H1 (cell line): ENCODE data around the gene CST4. TPM values are rescaled to one million over a fixed set of nuclear protein-coding genes. Genes with fewer than 3 reads are reported as not detected.

Source experiments
- CTCF ChIA-PET: fragments of 300-600 bp; sonication (Branson Sonifier 250); formaldehyde crosslinking; loops from one replicate; lab custom pipeline; 2021; ENCODE audit not compliant: partially characterized antibody; lab: Charles Lee
- POLR2A ChIA-PET: fragments of 300-600 bp; sonication (Branson Sonifier 250); formaldehyde crosslinking; loops from one replicate; lab custom pipeline; 2021; ENCODE audit warnings: inconsistent platforms; ENCODE audit not compliant: partially characterized antibody; lab: Charles Lee
- DNase-seq, 2 experiments: peaks; one replicate each; pipeline versions ENCODE4 v3.0.0 to v3.0.0-alpha.2; 2010 to 2022; ENCODE audit warnings: low spot score in 2 of 2, low read depth in 1 of 2, mixed read lengths in 1 of 2
- FAIRE-seq: peaks from 2 replicates; lab custom pipeline; 2011; peaks lifted over from hg19 to GRCh38; lab: Jason Lieb, UNC
- H2AFZ ChIP-seq: 2 replicates; pipeline ENCODE4 v1.8.1; 2012; ENCODE audit warnings: low read length, inconsistent platforms
- H2AK5ac ChIP-seq: 2 replicates; pipeline ENCODE4 v1.6.1; 2013; ENCODE audit warnings: low read depth, low read length
- H2BK120ac ChIP-seq: replicated peaks from 2 replicates; pipeline ENCODE3; 2013; ENCODE audit warnings: low read depth, low read length, inconsistent platforms
- H2BK12ac ChIP-seq: 2 replicates; pipeline ENCODE4 v1.6.1; 2013; ENCODE audit warnings: low read depth, low read length
- H2BK15ac ChIP-seq: 2 replicates; pipeline ENCODE4 v1.6.1; 2013; ENCODE audit warnings: low read length
- H2BK20ac ChIP-seq: 2 replicates; pipeline ENCODE4 v1.6.1; 2013; ENCODE audit warnings: low read length
- H2BK5ac ChIP-seq: 2 replicates; pipeline ENCODE4 v1.6.1; 2013; ENCODE audit warnings: low read depth, low read length
- H3K14ac ChIP-seq: 2 replicates; pipeline ENCODE4 v1.6.1; 2013; ENCODE audit warnings: inconsistent platforms; ENCODE audit not compliant: insufficient read length
- H3K18ac ChIP-seq: 2 replicates; pipeline ENCODE4 v1.6.1; 2013; ENCODE audit warnings: low read length; ENCODE audit errors: extremely low read depth
- H3K23ac ChIP-seq: 2 replicates; pipeline ENCODE4 v1.6.1; 2013; ENCODE audit warnings: inconsistent platforms; ENCODE audit not compliant: insufficient read length
- H3K23me2 ChIP-seq: 2 replicates; pipeline ENCODE4 v1.6.1; 2013; ENCODE audit warnings: low read depth, low read length
- H3K27ac ChIP-seq: 2 replicates; pipeline ENCODE4 v1.6.1; 2011; ENCODE audit warnings: low read depth, low read length, inconsistent platforms
- H3K27me3 ChIP-seq, 4 experiments: replicated peaks in 1 of 4; 1 replicate in 1 of 4; 2 replicates in 3 of 4; pipeline versions ENCODE4 v1.6.1 to v1.8.1; 2011 to 2013; ENCODE audit warnings: low read length in 3 of 4, mild to moderate bottlenecking in 3 of 4, inconsistent platforms in 2 of 4, mixed read lengths in 2 of 4, moderate library complexity in 1 of 4; ENCODE audit not compliant: control insufficient read depth in 3 of 4, insufficient read depth in 3 of 4; ENCODE audit errors: extremely low read depth in 1 of 4
- H3K36me3 ChIP-seq, 4 experiments: 2 replicates each; pipeline versions ENCODE4 v1.6.1 to v1.8.1; 2011 to 2013; ENCODE audit warnings: mild to moderate bottlenecking in 4 of 4, low read length in 3 of 4, moderate library complexity in 2 of 4, control low read depth in 1 of 4, inconsistent platforms in 1 of 4; ENCODE audit not compliant: insufficient read depth in 4 of 4, control insufficient read depth in 2 of 4
- H3K4ac ChIP-seq: replicated peaks from 2 replicates; pipeline ENCODE3; 2013; ENCODE audit warnings: low read length, low read depth, mixed read lengths, inconsistent platforms; ENCODE audit not compliant: insufficient read length
- H3K4me1 ChIP-seq, 4 experiments: replicated peaks in 1 of 4; 1 replicate in 1 of 4; 2 replicates in 3 of 4; pipeline versions ENCODE4 v1.6.1 to v1.8.1; 2011 to 2013; ENCODE audit warnings: low read length in 3 of 4, inconsistent platforms in 2 of 4, mixed read lengths in 1 of 4; ENCODE audit not compliant: insufficient read depth in 4 of 4, control insufficient read depth in 3 of 4
- H3K4me2 ChIP-seq, 2 experiments: 2 replicates each; pipeline versions ENCODE4 v1.6.1 to v1.8.1; 2011 to 2013; ENCODE audit warnings: low read depth in 2 of 2, low read length in 2 of 2, control low read depth in 1 of 2, inconsistent platforms in 1 of 2, mild to moderate bottlenecking in 1 of 2; ENCODE audit not compliant: insufficient read depth in 1 of 2
- H3K4me3 ChIP-seq, 4 experiments: fragments of 200-600, 300-600 bp in 1 of 4; sonication (generic), shearing (Covaris generic), sonication (Bioruptor Twin) in 1 of 4; 2 replicates each; pipeline versions ENCODE4 v1.5.1 to v1.8.1; 2011 to 2016; ENCODE audit warnings: low read length in 4 of 4, low read depth in 3 of 4, control low read depth in 2 of 4, inconsistent platforms in 2 of 4, mild to moderate bottlenecking in 2 of 4, mixed read lengths in 1 of 4, moderate library complexity in 1 of 4; ENCODE audit not compliant: insufficient read depth in 2 of 4; ENCODE audit errors: extremely low read depth in 1 of 4
- H3K56ac ChIP-seq: replicated peaks from 2 replicates; pipeline ENCODE3; 2013; ENCODE audit warnings: low read depth, mild to moderate bottlenecking, mixed read lengths, low read length, inconsistent platforms; ENCODE audit not compliant: insufficient read length
- H3K79me1 ChIP-seq: 2 replicates; pipeline ENCODE4 v1.6.1; 2013; ENCODE audit warnings: low read depth, low read length, control low read depth
- H3K79me2 ChIP-seq, 2 experiments: 2 replicates each; pipeline versions ENCODE4 v1.6.1 to v1.8.1; 2012 to 2013; ENCODE audit warnings: low read length in 2 of 2, mild to moderate bottlenecking in 2 of 2, inconsistent platforms in 1 of 2; ENCODE audit not compliant: insufficient read depth in 2 of 2, control insufficient read depth in 1 of 2
- H3K9ac ChIP-seq, 4 experiments: replicated peaks in 1 of 4; 1 replicate in 1 of 4; 2 replicates in 3 of 4; pipeline versions ENCODE4 v1.6.1 to v1.8.1; 2011 to 2013; ENCODE audit warnings: low read depth in 3 of 4, low read length in 3 of 4, control low read depth in 2 of 4, mild to moderate bottlenecking in 2 of 4, moderate library complexity in 2 of 4, inconsistent platforms in 1 of 4; ENCODE audit errors: extremely low read depth in 1 of 4
- H3K9me3 ChIP-seq, 2 experiments: 2 replicates each; pipeline versions ENCODE4 v1.6.1 to v1.8.1; 2012 to 2013; ENCODE audit warnings: mild to moderate bottlenecking in 2 of 2, moderate library complexity in 2 of 2, control low read depth in 1 of 2, inconsistent platforms in 1 of 2, low read depth in 1 of 2, low read length in 1 of 2, mixed read lengths in 1 of 2; ENCODE audit not compliant: insufficient read depth in 2 of 2
- H4K20me1 ChIP-seq, 2 experiments: replicated peaks in 1 of 2; 2 replicates each; pipeline versions ENCODE3 to v1.8.1; 2011 to 2013; ENCODE audit warnings: inconsistent platforms in 2 of 2, low read length in 2 of 2, mild to moderate bottlenecking in 1 of 2; ENCODE audit not compliant: insufficient read depth in 2 of 2, control insufficient read depth in 1 of 2
- H4K5ac ChIP-seq: 2 replicates; pipeline ENCODE4 v1.6.1; 2013; ENCODE audit warnings: low read length, low read depth, mixed read lengths, inconsistent platforms; ENCODE audit not compliant: insufficient read length
- H4K8ac ChIP-seq: 2 replicates; pipeline ENCODE4 v1.8.0; 2013; ENCODE audit warnings: mild to moderate bottlenecking, moderate library complexity, low read length, inconsistent platforms; ENCODE audit not compliant: insufficient read depth; ENCODE audit errors: extremely low read depth
- H4K91ac ChIP-seq: replicated peaks from 2 replicates; pipeline ENCODE3; 2013; ENCODE audit warnings: low read length, mixed read lengths, inconsistent platforms; ENCODE audit not compliant: insufficient read length
- EGR1 ChIP-seq: IDR thresholded peaks from 2 replicates; pipeline ENCODE4 v1.6.1; 2011; ENCODE audit warnings: low read depth, low read length, borderline replicate concordance
- SRF ChIP-seq: IDR thresholded peaks from 2 replicates; pipeline ENCODE4 v1.6.1; 2011; ENCODE audit warnings: mild to moderate bottlenecking, low read depth, low read length, moderate library complexity
- YY1 ChIP-seq: IDR thresholded peaks from 2 replicates; pipeline ENCODE4 v1.6.1; 2011; ENCODE audit warnings: low read depth, mild to moderate bottlenecking, low read length
- WGBS, 2 experiments: shearing (Covaris generic) in 1 of 2; methylation state at CpG; one replicate each; pipeline versions ENCODE4 v1.1.6 to v1.1.7; 2013 to 2015; ENCODE audit warnings: low lambda C conversion rate in 2 of 2, mixed read lengths in 2 of 2, inconsistent platforms in 1 of 2, low coverage in 1 of 2, missing lambda C conversion rate in 1 of 2; ENCODE audit not compliant: insufficient replicate concordance in 2 of 2, insufficient coverage in 1 of 2, insufficient read length in 1 of 2; ENCODE audit errors: extremely low coverage in 1 of 2, missing lambda C conversion rate in 1 of 2; 5-methylcytosine and 5-hydroxymethylcytosine counted together
- polyA plus RNA-seq, 7 experiments: library from polyadenylated mRNA; depleted of rRNA in 3 of 7; stranded (reverse) in 5 of 7; unstranded in 2 of 7; fragments of >200 nt in 5 of 7; fragments of 200-250 nt in 2 of 7; gene quantifications; 1 replicate in 5 of 7; 2 replicates in 1 of 7; 4 replicates in 1 of 7; pipeline versions ENCODE4 v1.2.1 to v1.2.3, GENCODE V29; 2011 to 2013; ENCODE audit warnings: missing spikeins in 2 of 7, mixed read lengths in 2 of 7
- total RNA-seq: library from RNA; stranded (reverse); fragmentation: NEBNext Ultra II Directional; extraction: Animal tissue kit (Norgen Biotek cat#: 25700); gene quantifications from 2 replicates; pipeline ENCODE4 v1.2.1, GENCODE V29; 2021
- TF ChIP-seq, protein P1 (sequence below): IDR thresholded peaks from 2 replicates; pipeline ENCODE4 v1.6.1; 2012; ENCODE audit warnings: low read length, inconsistent platforms

Gene CST4
- total and polyA plus RNA-seq, 2 of the 8 experiments (the other 6 are each of a cell fraction or from before 2014, with no cell fraction given): not detected

DNA sequence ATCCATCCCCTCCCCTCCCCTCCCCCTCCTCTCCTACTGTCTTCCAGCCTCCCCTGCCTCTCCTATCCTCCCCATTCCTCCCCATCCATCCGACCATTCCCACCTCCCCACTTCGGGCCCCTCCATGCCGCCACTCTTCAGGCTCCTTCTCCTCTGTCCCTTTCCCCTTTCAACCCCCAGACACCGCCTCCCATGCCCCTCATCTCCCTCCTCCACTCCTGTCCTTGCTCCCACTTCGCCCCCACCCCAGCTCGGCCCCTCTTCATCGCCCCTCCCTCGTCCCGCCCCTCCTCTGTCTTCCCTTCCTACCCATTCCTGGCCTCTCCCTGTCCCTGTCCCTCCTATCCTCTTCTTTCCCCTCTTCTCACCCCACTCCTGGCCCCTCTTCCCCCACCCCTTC lies 50.5 kb downstream of the CST4 start:
- Histone ChIP-seq H3K4me2 (peak overlapping the region in 1 of 2 experiments; percentile 37; a peak in 2 of 4 replicates), H3K23me2 (peaks cover 9% of the 10 kb centered on the region), H3K36me3 (no peaks in the 10 kb centered on the region; a peak in 1 of 8 replicates), H3K79me2 (no peaks in the 10 kb centered on the region), H4K8ac (no peak overlapping the region), H2BK5ac (no peak overlapping the region; the same call in 1 of the 2 replicates), H4K20me1 (peaks cover 0 to 8% of the 10 kb centered on the region in 2 experiments), H3K56ac (no peak overlapping the region), H3K4me1 (peaks cover 0 to 12% (median 4%) of the 10 kb centered on the region in 4 experiments; a peak in 6 of 7 replicates), H3K14ac (no peak overlapping the region), H3K9ac (no peak overlapping the region), H3K4ac (no peak overlapping the region), H3K79me1 (no peaks in the 10 kb centered on the region), H2BK120ac (no peak overlapping the region), H3K23ac (no peak overlapping the region), H2BK12ac (0 out of 2 replicates have a peak overlapping the region, but pooled peaks have one; percentile 39), H4K5ac (no peak overlapping the region), H3K27me3 (peaks cover 0 to 5% (median 2%) of the 10 kb centered on the region in 4 experiments; a peak in 3 of 7 replicates), H2AK5ac (no peak overlapping the region), H4K91ac (no peak overlapping the region), H2BK15ac (no peak overlapping the region), H3K4me3 (no peak overlapping the region), H2BK20ac (no peak overlapping the region), H3K9me3 (no peaks in the 10 kb centered on the region), H3K27ac (no peak overlapping the region), H2AFZ (no peak overlapping the region), H3K18ac (no peak overlapping the region; the same call in 1 of the 2 replicates)
- DNase-seq (no peak), FAIRE-seq (no peak)
- TF ChIP-seq, protein P1, sequence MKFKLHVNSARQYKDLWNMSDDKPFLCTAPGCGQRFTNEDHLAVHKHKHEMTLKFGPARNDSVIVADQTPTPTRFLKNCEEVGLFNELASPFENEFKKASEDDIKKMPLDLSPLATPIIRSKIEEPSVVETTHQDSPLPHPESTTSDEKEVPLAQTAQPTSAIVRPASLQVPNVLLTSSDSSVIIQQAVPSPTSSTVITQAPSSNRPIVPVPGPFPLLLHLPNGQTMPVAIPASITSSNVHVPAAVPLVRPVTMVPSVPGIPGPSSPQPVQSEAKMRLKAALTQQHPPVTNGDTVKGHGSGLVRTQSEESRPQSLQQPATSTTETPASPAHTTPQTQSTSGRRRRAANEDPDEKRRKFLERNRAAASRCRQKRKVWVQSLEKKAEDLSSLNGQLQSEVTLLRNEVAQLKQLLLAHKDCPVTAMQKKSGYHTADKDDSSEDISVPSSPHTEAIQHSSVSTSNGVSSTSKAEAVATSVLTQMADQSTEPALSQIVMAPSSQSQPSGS: no peak
- no peak for TF ChIP-seq YY1
- no peak for TF ChIP-seq EGR1
- TF ChIP-seq SRF: no peak
- ChIA-PET CTCF (interaction anchor here (1.2 kb wide), 1 partner anchor 196 kb away, joined by 3 read pairs; no protein-coding TSS in a partner anchor), POLR2A (interaction anchor here (0.6 to 1.5 kb wide), 2 partner anchors 9 to 174 kb away, joined by 3 to 4 read pairs; no protein-coding TSS in a partner anchor)
- WGBS, 2 experiments: no CpG with 5 or more reads among the region's 9 CpGs
